Suprapubic skin (tissue), 3 donors: ENCODE results near the gene CRTC3.

Experiments used
- CTCF ChIP-seq, 2 donors: fragments of 200-600 bp in 1 of 2; fragments of 450-650 bp in 1 of 2; sonication (generic) in 1 of 2; IDR thresholded peaks; one replicate each; pipeline ENCODE4 v1.5.1; 2016 to 2019; ENCODE audit warnings: antibody characterized with exemption in 2 of 2, mild to moderate bottlenecking in 1 of 2, moderate library complexity in 1 of 2
- POLR2A ChIP-seq, 2 donors: fragments of 450-650 bp; IDR thresholded peaks; one replicate each; pipeline ENCODE4 v1.6.1; 2017; ENCODE audit warnings: antibody characterized with exemption in 2 of 2, mild to moderate bottlenecking in 2 of 2, moderate library complexity in 2 of 2

GRCh38 chr15:90644952-90645725 lies 115.4 kb downstream of the CRTC3 start:
- no peak for TF ChIP-seq POLR2A (IDR thresholded peaks at IDR 0.05)
- TF ChIP-seq CTCF (IDR thresholded peaks at IDR 0.05) = no peak
